ENCODE results near the gene CWC27.

CWC27 gene

GRCh38 chr5:64921386-64921785, 152.7 kb downstream of the CWC27 start:
- TF ChIP-seq CTCF (conservative IDR thresholded peaks at IDR 0.05; ENCODE audit: low read length), result no peak
- no peak for TF ChIP-seq EZH2phosphoT487 (IDR thresholded peaks at IDR 0.05; ENCODE audit: borderline replicate concordance)
- peaks cover 28% of the 10 kb centered on the region for H3K4me1 ChIP-seq (ENCODE audit: insufficient read depth, low read length, poor library complexity, severe bottlenecking)
- H2AFZ ChIP-seq (ENCODE audit: low read length), result no peak overlapping the region
- peaks cover 20% of the 10 kb centered on the region; the same call in 1 of the 2 replicates for H3K36me3 ChIP-seq (ENCODE audit: insufficient read depth, low read length)
- H3F3A ChIP-seq (ENCODE audit: low read depth), result no peaks in the 10 kb centered on the region
- no peaks in the 10 kb centered on the region for H3K9me2 ChIP-seq (replicated peaks; ENCODE audit: low read depth, low read length)
- no peak overlapping the region for H3K4me3 ChIP-seq (ENCODE audit: low read length, poor library complexity, severe bottlenecking)
- peaks cover 38% of the 10 kb centered on the region for H3K9me3 ChIP-seq (ENCODE audit: insufficient read depth, low read depth, low read length)
- H4K20me1 ChIP-seq (ENCODE audit: insufficient read depth, low read length, poor library complexity, severe bottlenecking), result no peaks in the 10 kb centered on the region
- no peak overlapping the region for H3K9ac ChIP-seq (ENCODE audit: low read depth, low read length, poor library complexity, severe bottlenecking)
- no peaks in the 10 kb centered on the region for H3K27me3 ChIP-seq (ENCODE audit: insufficient read depth, low read length, poor library complexity, severe bottlenecking)
- H3K4me2 ChIP-seq (ENCODE audit: low read depth, low read length, poor library complexity, severe bottlenecking), result no peak overlapping the region
- H3K79me2 ChIP-seq (ENCODE audit: insufficient read depth, low read length), result no peaks in the 10 kb centered on the region

GRCh38 chr5:64923151-64923685, 154.5 kb downstream of the CWC27 start:
- TF ChIP-seq CTCF (conservative IDR thresholded peaks at IDR 0.05; ENCODE audit: low read length), result no peak
- no peak for TF ChIP-seq EZH2phosphoT487 (IDR thresholded peaks at IDR 0.05; ENCODE audit: borderline replicate concordance)

GRCh38 chr5:64925123-64925522, 156.4 kb downstream of the CWC27 start:
- H3F3A ChIP-seq (ENCODE audit: low read depth), result 0 out of 2 replicates have a peak, but pooled peaks cover 6% of the 10 kb centered on the region
- no peak overlapping the region for H3K4me2 ChIP-seq (ENCODE audit: low read depth, low read length, poor library complexity, severe bottlenecking)
- peaks cover 21% of the 10 kb centered on the region for H3K9me3 ChIP-seq (ENCODE audit: insufficient read depth, low read depth, low read length)
- no peaks in the 10 kb centered on the region for H3K27me3 ChIP-seq (ENCODE audit: insufficient read depth, low read length, poor library complexity, severe bottlenecking)
- no peak overlapping the region for H3K9ac ChIP-seq (ENCODE audit: low read depth, low read length, poor library complexity, severe bottlenecking)
- H3K4me1 ChIP-seq (ENCODE audit: insufficient read depth, low read length, poor library complexity, severe bottlenecking), result peaks cover 30% of the 10 kb centered on the region
- H3K4me3 ChIP-seq (ENCODE audit: low read length, poor library complexity, severe bottlenecking), result no peak overlapping the region
- no peaks in the 10 kb centered on the region for H4K20me1 ChIP-seq (ENCODE audit: insufficient read depth, low read length, poor library complexity, severe bottlenecking)
- H3K79me2 ChIP-seq (ENCODE audit: insufficient read depth, low read length), result no peaks in the 10 kb centered on the region
- no peaks in the 10 kb centered on the region for H3K9me2 ChIP-seq (replicated peaks; ENCODE audit: low read depth, low read length)
- TF ChIP-seq CTCF (conservative IDR thresholded peaks at IDR 0.05; ENCODE audit: low read length) (no peak), EZH2phosphoT487 (IDR thresholded peaks at IDR 0.05; ENCODE audit: borderline replicate concordance) (no peak)
- H2AFZ ChIP-seq (ENCODE audit: low read length), result no peak overlapping the region
- peaks cover 14% of the 10 kb centered on the region; the same call in 1 of the 2 replicates for H3K36me3 ChIP-seq (ENCODE audit: insufficient read depth, low read length)

More at GRCh38 chr5:64923151-64923685, 154.5 kb downstream of the CWC27 start:
- H3K36me3 ChIP-seq (ENCODE audit: insufficient read depth, low read length), result peaks cover 20% of the 10 kb centered on the region; the same call in 1 of the 2 replicates
- no peak overlapping the region for H2AFZ ChIP-seq (ENCODE audit: low read length)
- no peak overlapping the region for H3K4me3 ChIP-seq (ENCODE audit: low read length, poor library complexity, severe bottlenecking)
- no peaks in the 10 kb centered on the region for H3K27me3 ChIP-seq (ENCODE audit: insufficient read depth, low read length, poor library complexity, severe bottlenecking)
- 0 out of 2 replicates have a peak, but pooled peaks cover 2% of the 10 kb centered on the region for H3F3A ChIP-seq (ENCODE audit: low read depth)
- no peak overlapping the region for H3K9ac ChIP-seq (ENCODE audit: low read depth, low read length, poor library complexity, severe bottlenecking)
- peaks cover 30% of the 10 kb centered on the region for H3K4me1 ChIP-seq (ENCODE audit: insufficient read depth, low read length, poor library complexity, severe bottlenecking)
- peaks cover 31% of the 10 kb centered on the region for H3K9me3 ChIP-seq (ENCODE audit: insufficient read depth, low read depth, low read length)
- no peaks in the 10 kb centered on the region for H3K79me2 ChIP-seq (ENCODE audit: insufficient read depth, low read length)
- no peak overlapping the region for H3K4me2 ChIP-seq (ENCODE audit: low read depth, low read length, poor library complexity, severe bottlenecking)
- no peaks in the 10 kb centered on the region for H4K20me1 ChIP-seq (ENCODE audit: insufficient read depth, low read length, poor library complexity, severe bottlenecking)
- H3K9me2 ChIP-seq (replicated peaks; ENCODE audit: low read depth, low read length), result no peaks in the 10 kb centered on the region
